Keratinocyte (primary cell): Measurements from ENCODE around the gene VMP1. TPM values are rescaled to one million over a fixed set of nuclear protein-coding genes. Genes with fewer than 3 reads are reported as not detected.

Experiments used
- DNase-seq: peaks from one replicate; pipeline ENCODE4 v3.0.0-alpha.2; 2011; ENCODE audit warnings: low read depth, missing footprints, low spot score
- FAIRE-seq: peaks from 2 replicates; lab custom pipeline; 2011; peaks lifted over from hg19 to GRCh38; lab: Jason Lieb, UNC
- H2AFZ ChIP-seq: 2 replicates; pipeline ENCODE4 v1.6.0; 2012; ENCODE audit warnings: low read length, control low read depth, inconsistent platforms; ENCODE audit not compliant: control insufficient read depth
- H3K27ac ChIP-seq: 2 replicates; pipeline ENCODE4 v1.5.1; 2011; ENCODE audit warnings: low read length; ENCODE audit not compliant: control insufficient read depth, insufficient read depth
- H3K27me3 ChIP-seq: 3 replicates; pipeline ENCODE4 v1.6.0; 2011; ENCODE audit warnings: low read length; ENCODE audit not compliant: control insufficient read depth, insufficient read depth; ENCODE audit errors: extremely low read depth
- H3K36me3 ChIP-seq, 2 experiments: 2 replicates in 1 of 2; 3 replicates in 1 of 2; pipeline ENCODE4 v1.5.1; 2011; ENCODE audit warnings: low read length in 2 of 2, mild to moderate bottlenecking in 1 of 2; ENCODE audit not compliant: control insufficient read depth in 2 of 2, insufficient read depth in 2 of 2; ENCODE audit errors: extremely low read depth in 1 of 2
- H3K4me1 ChIP-seq: 3 replicates; pipeline ENCODE4 v1.5.1; 2011; ENCODE audit warnings: low read length; ENCODE audit not compliant: control insufficient read depth, insufficient read depth; ENCODE audit errors: extremely low read depth
- H3K4me2 ChIP-seq: 3 replicates; pipeline ENCODE4 v1.6.0; 2011; ENCODE audit warnings: low read depth, low read length; ENCODE audit not compliant: control insufficient read depth, insufficient read depth; ENCODE audit errors: extremely low read depth
- H3K4me3 ChIP-seq, 3 experiments: fragments of 200-600 bp in 1 of 3; sonication (generic) in 1 of 3; 2 replicates in 2 of 3; 3 replicates in 1 of 3; pipeline ENCODE4 v1.5.1; 2011 to 2016; ENCODE audit warnings: low read length in 3 of 3, mild to moderate bottlenecking in 3 of 3, control low read depth in 2 of 3, inconsistent platforms in 1 of 3, low read depth in 1 of 3, mixed read lengths in 1 of 3, mixed run types in 1 of 3, moderate library complexity in 1 of 3; ENCODE audit not compliant: control insufficient read depth in 2 of 3, insufficient read depth in 2 of 3; ENCODE audit errors: extremely low read depth in 1 of 3
- H3K79me2 ChIP-seq: 2 replicates; pipeline ENCODE4 v1.6.0; 2012; ENCODE audit warnings: low read length; ENCODE audit not compliant: control insufficient read depth, insufficient read depth
- H3K9ac ChIP-seq: 3 replicates; pipeline ENCODE4 v1.6.0; 2011; ENCODE audit warnings: low read length; ENCODE audit not compliant: control insufficient read depth, insufficient read depth; ENCODE audit errors: extremely low read depth
- H3K9me1 ChIP-seq: 3 replicates; pipeline ENCODE4 v1.6.0; 2011; ENCODE audit warnings: low read length; ENCODE audit not compliant: control insufficient read depth, insufficient read depth; ENCODE audit errors: extremely low read depth
- H3K9me3 ChIP-seq: 2 replicates; pipeline ENCODE4 v1.5.1; 2012; ENCODE audit warnings: low read depth, low read length; ENCODE audit not compliant: control insufficient read depth
- H4K20me1 ChIP-seq: 3 replicates; pipeline ENCODE4 v1.6.0; 2011; ENCODE audit warnings: low read length; ENCODE audit not compliant: control insufficient read depth, insufficient read depth; ENCODE audit errors: extremely low read depth
- EZH2 ChIP-seq: IDR thresholded peaks from one replicate; pipeline ENCODE4 v1.6.1; 2012; ENCODE audit warnings: inconsistent platforms, mild to moderate bottlenecking, low read length, moderate library complexity
- dilution Hi-C: fragments of 300-500 bp; cut with MboI; formaldehyde crosslinking; loops from one replicate; pipeline ENCODE4 v1.7.0; 2020; ENCODE audit warnings: low sequenced_read_pairs; ENCODE audit not compliant: extremely low pct_ligation_motif_present
- polyA plus RNA-seq, 5 experiments: library from polyadenylated mRNA; depleted of rRNA in 3 of 5; stranded (reverse) in 3 of 5; stranded (forward) in 1 of 5; unstranded in 1 of 5; fragments of >200 nt; gene quantifications; 1 replicate in 1 of 5; 2 replicates in 3 of 5; 3 replicates in 1 of 5; pipeline versions ENCODE4 v1.2.1 to v1.2.3, GENCODE V29; 2011 to 2012; ENCODE audit warnings: missing spikeins in 2 of 5, low read depth in 1 of 5, low replicate concordance in 1 of 5
- TF ChIP-seq, protein P1 (sequence below), 3 experiments: IDR thresholded peaks in 1 of 3; conservative IDR thresholded peaks in 1 of 3; optimal IDR thresholded peaks in 1 of 3; 2 replicates in 2 of 3; 3 replicates in 1 of 3; pipeline versions ENCODE3 to v1.5.1; 2011; ENCODE audit warnings: low read length in 3 of 3, mild to moderate bottlenecking in 3 of 3, moderate library complexity in 2 of 3, control low read depth in 1 of 3, inconsistent platforms in 1 of 3; ENCODE audit not compliant: insufficient read depth in 2 of 3; ENCODE audit errors: extremely low read depth in 1 of 3

Gene VMP1
- polyA plus RNA-seq, 1 donor (not counting 4 experiments of a cell fraction or from before 2014, with no cell fraction given) = 303 TPM

GRCh38 chr17:59771093-59771492 is 63.6 kb downstream of the VMP1 start:
- Histone ChIP-seq H3K9ac (no peak overlapping the region), H2AFZ (no peak overlapping the region), H3K27me3 (no peaks in the 10 kb centered on the region), H3K9me3 (no peaks in the 10 kb centered on the region), H3K4me3 (no peak overlapping the region), H3K4me2 (no peak overlapping the region), H3K27ac (no peak overlapping the region), H3K79me2 (no peaks in the 10 kb centered on the region), H4K20me1 (no peaks in the 10 kb centered on the region), H3K36me3 (peaks cover 0 to 14% of the 10 kb centered on the region in 2 experiments), H3K9me1 (no peaks in the 10 kb centered on the region), H3K4me1 (peaks cover 17% of the 10 kb centered on the region)
- dilution Hi-C loops = no loop called here
- TF ChIP-seq EZH2 = no peak
- TF ChIP-seq, protein P1, sequence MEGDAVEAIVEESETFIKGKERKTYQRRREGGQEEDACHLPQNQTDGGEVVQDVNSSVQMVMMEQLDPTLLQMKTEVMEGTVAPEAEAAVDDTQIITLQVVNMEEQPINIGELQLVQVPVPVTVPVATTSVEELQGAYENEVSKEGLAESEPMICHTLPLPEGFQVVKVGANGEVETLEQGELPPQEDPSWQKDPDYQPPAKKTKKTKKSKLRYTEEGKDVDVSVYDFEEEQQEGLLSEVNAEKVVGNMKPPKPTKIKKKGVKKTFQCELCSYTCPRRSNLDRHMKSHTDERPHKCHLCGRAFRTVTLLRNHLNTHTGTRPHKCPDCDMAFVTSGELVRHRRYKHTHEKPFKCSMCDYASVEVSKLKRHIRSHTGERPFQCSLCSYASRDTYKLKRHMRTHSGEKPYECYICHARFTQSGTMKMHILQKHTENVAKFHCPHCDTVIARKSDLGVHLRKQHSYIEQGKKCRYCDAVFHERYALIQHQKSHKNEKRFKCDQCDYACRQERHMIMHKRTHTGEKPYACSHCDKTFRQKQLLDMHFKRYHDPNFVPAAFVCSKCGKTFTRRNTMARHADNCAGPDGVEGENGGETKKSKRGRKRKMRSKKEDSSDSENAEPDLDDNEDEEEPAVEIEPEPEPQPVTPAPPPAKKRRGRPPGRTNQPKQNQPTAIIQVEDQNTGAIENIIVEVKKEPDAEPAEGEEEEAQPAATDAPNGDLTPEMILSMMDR (optimal IDR thresholded peaks at IDR 0.05 in 1 of 3, IDR thresholded peaks at IDR 0.05 in 1 of 3, conservative IDR thresholded peaks at IDR 0.05 in 1 of 3; ENCODE audit: extremely low read depth in 1 of 3, insufficient read depth in 2 of 3, low read length in 3 of 3) = no peak
- FAIRE-seq (no peak), DNase-seq (no peak)

- no peak for FAIRE-seq
Measured at GRCh38 chr17:59775786-59776350, 68.4 kb downstream of the VMP1 start.

More at GRCh38 chr17:59775786-59776350, 68.4 kb downstream of the VMP1 start:
- no peaks in the 10 kb centered on the region for H3K9me1 ChIP-seq
- no peak overlapping the region for H3K9ac ChIP-seq
- H3K36me3 ChIP-seq = peaks cover 0 to 11% of the 10 kb centered on the region in 2 experiments
- H3K4me1 ChIP-seq = peaks cover 6% of the 10 kb centered on the region
- TF ChIP-seq, protein P1 (optimal IDR thresholded peaks at IDR 0.05 in 1 of 3, IDR thresholded peaks at IDR 0.05 in 1 of 3, conservative IDR thresholded peaks at IDR 0.05 in 1 of 3; ENCODE audit: extremely low read depth in 1 of 3, insufficient read depth in 2 of 3, low read length in 3 of 3) = no peak
- H3K27me3 ChIP-seq = no peaks in the 10 kb centered on the region
- no peak overlapping the region for H2AFZ ChIP-seq
- no peak overlapping the region for H3K4me3 ChIP-seq
- dilution Hi-C loops = no loop called here
- no peak overlapping the region for H3K4me2 ChIP-seq
- DNase-seq = no peak
- H3K27ac ChIP-seq = no peak overlapping the region
- no peaks in the 10 kb centered on the region for H3K79me2 ChIP-seq
- H4K20me1 ChIP-seq = no peaks in the 10 kb centered on the region
- H3K9me3 ChIP-seq = no peaks in the 10 kb centered on the region
